Memory B cell (primary cell): Measurements from ENCODE around the gene NIPAL3.

Source experiments
- ATAC-seq: fragments of 150-1000 bp; cut with Tn5 transposase; 2 replicates; pipeline ENCODE4 v1.10.0; 2021; ENCODE audit warnings: low read depth, mild to moderate bottlenecking, moderate library complexity
- DNase-seq, 2 donors: peaks; one replicate each; pipeline ENCODE4 v3.0.0; 2022; ENCODE audit warnings: low spot score in 2 of 2
- H3K27ac Mint-ChIP-seq: one replicate; pipeline ENCODE4 v1.8.0; 2022; ENCODE audit warnings: mild to moderate bottlenecking, moderate library complexity, mixed read lengths
- H3K27me3 Mint-ChIP-seq: one replicate; pipeline ENCODE4 v1.8.0; 2022; ENCODE audit warnings: mixed read lengths
- H3K36me3 Mint-ChIP-seq: one replicate; pipeline ENCODE4 v1.8.0; 2022; ENCODE audit warnings: mild to moderate bottlenecking, mixed read lengths
- H3K4me1 Mint-ChIP-seq: one replicate; pipeline ENCODE4 v1.8.0; 2022; ENCODE audit warnings: mixed read lengths
- H3K4me3 Mint-ChIP-seq: one replicate; pipeline ENCODE4 v1.8.0; 2022; ENCODE audit warnings: mild to moderate bottlenecking, moderate library complexity, mixed read lengths
- H3K9me3 Mint-ChIP-seq: one replicate; pipeline ENCODE4 v1.8.0; 2022; ENCODE audit warnings: mixed read lengths

NIPAL3 gene

GRCh38 chr1:24424207-24424606 is 8.6 kb downstream of the NIPAL3 start:
- H3K4me3 Mint-ChIP-seq = no peak overlapping the region
- no peaks in the 10 kb centered on the region for H3K27me3 Mint-ChIP-seq
- H3K36me3 Mint-ChIP-seq = peaks cover 44% of the 10 kb centered on the region
- no peaks in the 10 kb centered on the region for H3K9me3 Mint-ChIP-seq
- no peak for DNase-seq
- no peak for ATAC-seq
- no peak overlapping the region for H3K27ac Mint-ChIP-seq
- peaks cover 18% of the 10 kb centered on the region for H3K4me1 Mint-ChIP-seq

GRCh38 chr1:24424990-24425389 is 9.4 kb downstream of the NIPAL3 start:
- peaks cover 40% of the 10 kb centered on the region for H3K36me3 Mint-ChIP-seq
- H3K9me3 Mint-ChIP-seq = no peaks in the 10 kb centered on the region
- no peaks in the 10 kb centered on the region for H3K27me3 Mint-ChIP-seq
- ATAC-seq = no peak
- H3K27ac Mint-ChIP-seq = no peak overlapping the region
- H3K4me3 Mint-ChIP-seq = no peak overlapping the region
- peaks cover 20% of the 10 kb centered on the region for H3K4me1 Mint-ChIP-seq
- DNase-seq = no peak

- Mint-ChIP-seq H3K27ac (no peak overlapping the region), H3K4me1 (peaks cover 20% of the 10 kb centered on the region), H3K4me3 (no peak overlapping the region), H3K36me3 (peaks cover 40% of the 10 kb centered on the region), H3K9me3 (no peaks in the 10 kb centered on the region), H3K27me3 (no peaks in the 10 kb centered on the region)
- ATAC-seq (no peak), DNase-seq (no peak)
Measured at GRCh38 chr1:24425441-24425840, 9.8 kb downstream of the NIPAL3 start.

- ATAC-seq (no peak), DNase-seq (no peak)
- H3K4me3 Mint-ChIP-seq = no peak overlapping the region
- H3K4me1 Mint-ChIP-seq = peaks cover 20% of the 10 kb centered on the region
- H3K27me3 Mint-ChIP-seq = no peaks in the 10 kb centered on the region
- peaks cover 37% of the 10 kb centered on the region for H3K36me3 Mint-ChIP-seq
- H3K27ac Mint-ChIP-seq = no peak overlapping the region
- no peaks in the 10 kb centered on the region for H3K9me3 Mint-ChIP-seq
Measured at GRCh38 chr1:24425922-24426321, 10.3 kb downstream of the NIPAL3 start.

GRCh38 chr1:24426744-24427544 is 11.3 kb downstream of the NIPAL3 start:
- no peak for DNase-seq
- H3K27ac Mint-ChIP-seq = no peak overlapping the region
- H3K27me3 Mint-ChIP-seq = no peaks in the 10 kb centered on the region
- H3K4me3 Mint-ChIP-seq = no peak overlapping the region
- no peak for ATAC-seq
- H3K36me3 Mint-ChIP-seq = peaks cover 33% of the 10 kb centered on the region
- peaks cover 19% of the 10 kb centered on the region for H3K4me1 Mint-ChIP-seq
- no peaks in the 10 kb centered on the region for H3K9me3 Mint-ChIP-seq

GRCh38 chr1:24427545-24427862 is 11.9 kb downstream of the NIPAL3 start:
- DNase-seq = no peak
- Mint-ChIP-seq H3K36me3 (peaks cover 29% of the 10 kb centered on the region), H3K27ac (no peak overlapping the region), H3K4me1 (peaks cover 19% of the 10 kb centered on the region), H3K9me3 (no peaks in the 10 kb centered on the region), H3K27me3 (no peaks in the 10 kb centered on the region), H3K4me3 (no peak overlapping the region)
- no peak for ATAC-seq

- no peak overlapping the region for H3K27ac Mint-ChIP-seq
- ATAC-seq (no peak), DNase-seq (no peak)
- H3K36me3 Mint-ChIP-seq = peaks cover 27% of the 10 kb centered on the region
- H3K27me3 Mint-ChIP-seq = no peaks in the 10 kb centered on the region
- H3K4me3 Mint-ChIP-seq = no peak overlapping the region
- no peaks in the 10 kb centered on the region for H3K9me3 Mint-ChIP-seq
- H3K4me1 Mint-ChIP-seq = peaks cover 3% of the 10 kb centered on the region
Measured at GRCh38 chr1:24435782-24436365, 20.3 kb downstream of the NIPAL3 start.

DNA sequence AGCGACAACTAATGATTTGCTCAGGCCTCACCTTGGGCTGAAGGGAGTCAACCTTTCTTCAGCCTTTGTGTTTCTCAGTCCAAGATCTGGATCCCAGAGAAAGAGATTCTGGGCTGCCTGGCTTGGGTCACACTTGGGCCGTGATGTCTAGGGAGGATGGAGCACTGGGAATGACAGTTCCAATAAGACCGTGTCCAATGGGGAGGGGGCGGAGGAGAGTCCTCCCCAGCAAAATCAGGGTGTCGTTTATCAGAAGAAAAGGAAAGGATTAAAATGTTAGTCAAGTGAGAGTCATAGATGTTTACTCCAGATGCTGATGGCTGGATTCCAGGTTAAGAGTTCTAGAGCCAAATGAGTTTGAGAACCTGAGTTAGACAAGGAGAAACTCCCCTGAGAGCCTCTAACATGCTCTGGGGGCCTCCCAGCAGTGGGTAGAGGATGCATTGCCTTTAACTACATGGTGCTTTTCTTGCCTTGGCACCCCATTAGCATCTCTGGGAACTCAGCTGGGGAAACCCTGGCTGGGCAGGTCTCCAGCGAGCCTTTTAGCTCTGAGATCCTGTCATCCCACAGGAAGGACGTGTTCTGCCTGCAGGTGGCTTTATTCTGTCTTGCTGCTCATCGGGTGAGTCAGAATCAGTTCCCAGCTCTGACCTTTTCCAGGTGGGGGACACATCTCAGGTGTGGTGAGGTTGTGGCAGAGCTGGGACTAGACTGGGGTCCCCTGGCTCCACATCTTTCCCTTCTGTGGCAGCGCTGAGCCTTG is 22.2 kb downstream of the NIPAL3 start:
- Mint-ChIP-seq H3K27me3 (no peaks in the 10 kb centered on the region), H3K27ac (no peak overlapping the region), H3K9me3 (no peaks in the 10 kb centered on the region), H3K4me1 (peaks cover 4% of the 10 kb centered on the region), H3K36me3 (peaks cover 31% of the 10 kb centered on the region), H3K4me3 (no peak overlapping the region)
- no peak for ATAC-seq
- DNase-seq = no peak

DNA sequence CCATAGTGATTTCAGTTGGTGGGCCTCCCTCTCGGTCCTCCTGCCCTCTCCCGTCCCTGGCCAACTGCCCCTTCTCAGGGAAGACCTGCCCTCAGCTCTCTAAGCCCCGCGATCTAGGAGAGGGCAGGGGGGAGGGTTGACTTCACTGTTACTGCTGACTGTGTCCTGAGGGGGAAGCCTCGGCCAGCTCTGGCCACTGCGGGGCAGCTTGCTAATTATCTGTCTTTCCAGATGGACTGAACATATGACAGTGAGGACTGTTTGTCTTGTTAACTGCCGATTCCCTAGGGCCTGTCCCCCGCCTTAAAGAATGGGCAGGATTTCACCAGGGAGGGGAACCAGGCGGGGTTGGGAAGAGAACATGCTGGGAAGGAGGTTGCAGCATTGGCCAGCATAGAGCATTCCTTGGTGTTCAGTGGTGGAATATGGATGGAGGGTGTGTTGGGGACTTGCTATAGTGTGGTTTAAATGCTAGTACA is 22.9 kb downstream of the NIPAL3 start:
- Mint-ChIP-seq H3K4me3 (no peak overlapping the region), H3K36me3 (peaks cover 28% of the 10 kb centered on the region), H3K4me1 (peaks cover 4% of the 10 kb centered on the region), H3K27ac (no peak overlapping the region), H3K9me3 (no peaks in the 10 kb centered on the region), H3K27me3 (no peaks in the 10 kb centered on the region)
- DNase-seq = no peak
- ATAC-seq = no peak

DNA sequence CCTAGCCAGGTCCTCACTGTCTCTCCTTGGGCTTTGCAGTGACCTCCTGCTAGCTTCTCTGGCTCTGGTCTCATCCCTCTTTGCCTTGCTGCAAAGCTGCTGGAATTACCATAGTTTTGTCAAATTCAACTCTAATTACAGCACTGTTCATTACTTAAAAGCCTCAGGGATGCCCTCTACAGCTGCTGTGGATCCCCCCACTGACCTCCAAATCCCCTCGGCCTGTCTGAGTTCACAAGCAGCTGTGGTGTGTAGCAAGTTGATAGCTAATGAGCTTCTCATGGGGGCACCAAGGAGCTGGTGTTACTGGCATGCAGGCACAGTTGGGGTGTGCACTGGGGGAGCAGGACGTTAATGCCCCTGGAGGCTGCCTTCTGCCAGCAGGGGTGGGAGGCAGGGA is 24.8 kb downstream of the NIPAL3 start:
- Mint-ChIP-seq H3K4me1 (peaks cover 4% of the 10 kb centered on the region), H3K27ac (no peak overlapping the region), H3K4me3 (no peak overlapping the region), H3K9me3 (no peaks in the 10 kb centered on the region), H3K36me3 (peaks cover 26% of the 10 kb centered on the region), H3K27me3 (no peaks in the 10 kb centered on the region)
- no peak for ATAC-seq
- no peak for DNase-seq

- Mint-ChIP-seq H3K27me3 (no peaks in the 10 kb centered on the region), H3K27ac (no peak overlapping the region), H3K4me3 (no peak overlapping the region), H3K36me3 (peaks cover 32% of the 10 kb centered on the region), H3K4me1 (peaks cover 4% of the 10 kb centered on the region), H3K9me3 (peaks cover 1% of the 10 kb centered on the region)
- no peak for ATAC-seq
- no peak for DNase-seq
Measured at GRCh38 chr1:24441480-24441879, 25.9 kb downstream of the NIPAL3 start.

DNA sequence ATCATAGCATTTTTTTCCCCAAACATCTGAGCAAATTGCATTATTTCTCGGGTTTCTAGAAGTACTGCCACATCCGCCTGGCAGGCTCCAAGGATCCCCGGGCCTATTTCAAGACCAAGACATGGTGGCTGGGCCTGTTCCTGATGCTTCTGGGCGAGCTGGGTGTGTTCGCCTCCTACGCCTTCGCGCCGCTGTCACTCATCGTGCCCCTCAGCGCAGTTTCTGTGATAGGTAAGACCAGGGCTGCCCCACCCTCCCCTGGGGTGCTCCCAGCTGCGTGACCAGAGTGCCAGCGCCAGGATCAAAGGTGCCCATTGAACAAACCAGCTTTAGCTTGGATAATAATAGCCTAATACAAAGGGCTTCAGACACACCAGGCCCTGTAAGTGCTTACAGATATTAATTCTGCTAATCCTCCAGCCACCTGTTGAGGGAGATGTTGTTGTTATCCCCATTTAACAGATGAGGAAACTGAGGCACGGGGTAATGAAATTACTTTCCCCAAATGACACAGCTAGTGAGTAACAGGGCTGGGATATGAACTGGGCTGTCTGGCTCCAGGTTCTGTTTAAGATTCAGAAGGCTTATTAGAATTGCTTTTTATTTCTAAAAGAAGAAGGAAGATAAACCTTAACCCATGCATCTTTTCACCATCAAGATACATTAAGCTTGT is 26.5 kb downstream of the NIPAL3 start:
- Mint-ChIP-seq H3K36me3 (peaks cover 39% of the 10 kb centered on the region), H3K9me3 (peaks cover 1% of the 10 kb centered on the region), H3K4me1 (peaks cover 4% of the 10 kb centered on the region), H3K27ac (no peak overlapping the region), H3K27me3 (no peaks in the 10 kb centered on the region), H3K4me3 (no peak overlapping the region)
- no peak for ATAC-seq
- DNase-seq = no peak

DNA sequence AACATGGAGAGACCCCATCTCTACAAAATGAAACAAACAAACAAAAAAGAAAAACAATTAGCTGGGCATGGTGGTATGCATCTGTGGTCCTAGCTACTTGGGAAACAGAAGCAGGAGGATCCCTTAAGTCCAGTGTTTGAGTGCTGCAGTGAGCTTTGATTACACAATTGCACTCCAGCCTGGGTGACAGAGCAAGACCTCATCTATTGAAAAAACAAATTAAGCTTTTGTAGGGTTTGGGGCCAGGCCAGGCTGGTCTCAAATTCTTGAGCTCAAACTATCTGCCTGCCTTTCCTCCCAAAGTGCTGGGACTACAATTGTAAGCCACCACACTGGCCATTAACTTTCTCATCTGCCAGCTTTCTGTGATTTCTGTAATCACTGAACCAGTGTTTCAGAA is 27.2 kb downstream of the NIPAL3 start:
- DNase-seq (no peak), ATAC-seq (no peak)
- H3K9me3 Mint-ChIP-seq = peaks cover 1% of the 10 kb centered on the region
- H3K4me1 Mint-ChIP-seq = peaks cover 2% of the 10 kb centered on the region
- H3K27ac Mint-ChIP-seq = no peak overlapping the region
- H3K4me3 Mint-ChIP-seq = no peak overlapping the region
- peaks cover 38% of the 10 kb centered on the region for H3K36me3 Mint-ChIP-seq
- H3K27me3 Mint-ChIP-seq = no peaks in the 10 kb centered on the region

- H3K27ac Mint-ChIP-seq = no peak overlapping the region
- H3K36me3 Mint-ChIP-seq = peaks cover 37% of the 10 kb centered on the region
- no peaks in the 10 kb centered on the region for H3K27me3 Mint-ChIP-seq
- ATAC-seq = no peak
- peaks cover 2% of the 10 kb centered on the region for H3K4me1 Mint-ChIP-seq
- H3K9me3 Mint-ChIP-seq = peaks cover 1% of the 10 kb centered on the region
- no peak for DNase-seq
- H3K4me3 Mint-ChIP-seq = no peak overlapping the region
Measured at GRCh38 chr1:24443241-24443656, 27.6 kb downstream of the NIPAL3 start.
